Left lobe of liver (tissue), 2 donors: Measurements from ENCODE around the gene SLC12A5. TPM values are rescaled to one million over a fixed set of nuclear protein-coding genes. Genes with fewer than 3 reads are reported as not detected.

Experiments
- ATAC-seq: fragments of 200-7000 bp; cut with Tn5 transposase; one replicate; pipeline ENCODE4 v1.9.1; 2020; ENCODE audit warnings: mild to moderate bottlenecking, moderate library complexity
- DNase-seq: peaks from one replicate; pipeline ENCODE4 v3.0.0-alpha.2; 2020; ENCODE audit warnings: low spot score
- total RNA-seq: library from RNA; stranded (reverse); gene quantifications from one replicate; pipeline ENCODE4 v1.2.1, GENCODE V29; 2021
- donor health status: DM: no; HTN: no; CAD: no; lungs with moderate emphysema.
- donor health status: DM: no; HTN: yes; CAD: no.

The SLC12A5 gene
- total RNA-seq, 1 donor from 2014 or later, result not detected

GRCh38 chr20:46025376-46025783 lies 3.6 kb upstream of the SLC12A5 start:
- no peak for ATAC-seq
- no peak for DNase-seq

GRCh38 chr20:46027245-46027853 lies 1.7 kb upstream of the SLC12A5 start:
- ATAC-seq (peak; percentile 38), DNase-seq (no peak)

- ATAC-seq (no peak), DNase-seq (no peak)
These were observed 905 bp upstream of the SLC12A5 start for GRCh38 chr20:46028110-46028509.

- ATAC-seq (no peak), DNase-seq (no peak)
These were observed 1.4 kb downstream of the SLC12A5 start for GRCh38 chr20:46030284-46031013.

- ATAC-seq (no peak), DNase-seq (no peak)
These were observed 2.1 kb downstream of the SLC12A5 start for GRCh38 chr20:46031014-46031569.

- no peak for DNase-seq
- peak; percentile 52 for ATAC-seq
These were observed 2.8 kb downstream of the SLC12A5 start for GRCh38 chr20:46031701-46032254.

- no peak for DNase-seq
- no peak for ATAC-seq
These were observed 5.0 kb downstream of the SLC12A5 start for GRCh38 chr20:46034039-46034438.

GRCh38 chr20:46035253-46035652 lies 6.2 kb downstream of the SLC12A5 start:
- no peak for ATAC-seq
- DNase-seq, result no peak

- DNase-seq, result no peak
- ATAC-seq, result no peak
These were observed 6.7 kb downstream of the SLC12A5 start for GRCh38 chr20:46035713-46036112.

GRCh38 chr20:46036370-46036769 lies 7.4 kb downstream of the SLC12A5 start:
- no peak for ATAC-seq

GRCh38 chr20:46037036-46037435 lies 8.0 kb downstream of the SLC12A5 start:
- ATAC-seq (no peak), DNase-seq (no peak)

More at GRCh38 chr20:46036370-46036769, 7.4 kb downstream of the SLC12A5 start:
- no peak for DNase-seq

GRCh38 chr20:46040902-46041535 lies 12.0 kb downstream of the SLC12A5 start:
- peak; percentile 55 for ATAC-seq

GRCh38 chr20:46043556-46043955 lies 14.5 kb downstream of the SLC12A5 start:
- ATAC-seq (no peak), DNase-seq (no peak)

More at GRCh38 chr20:46040902-46041535, 12.0 kb downstream of the SLC12A5 start:
- DNase-seq, result no peak

- ATAC-seq, result no peak
These were observed 15.9 kb downstream of the SLC12A5 start for GRCh38 chr20:46044896-46045295.

GRCh38 chr20:46046588-46047310 lies 17.7 kb downstream of the SLC12A5 start:
- no peak for DNase-seq
- ATAC-seq, result no peak

More at GRCh38 chr20:46044896-46045295, 15.9 kb downstream of the SLC12A5 start:
- DNase-seq, result no peak

- DNase-seq (no peak), ATAC-seq (no peak)
These were observed 18.8 kb downstream of the SLC12A5 start for GRCh38 chr20:46047821-46048220.

GRCh38 chr20:46049190-46049589 lies 20.2 kb downstream of the SLC12A5 start:
- no peak for DNase-seq
- ATAC-seq, result no peak

GRCh38 chr20:46049815-46050214 lies 20.8 kb downstream of the SLC12A5 start:
- ATAC-seq, result no peak
- DNase-seq, result no peak

- ATAC-seq, result no peak
- no peak for DNase-seq
These were observed 21.4 kb downstream of the SLC12A5 start for GRCh38 chr20:46050444-46050843.

- ATAC-seq, result no peak
- DNase-seq, result no peak
These were observed 21.9 kb downstream of the SLC12A5 start for GRCh38 chr20:46050885-46051284.
